Measurements from ENCODE around the gene MPRIP.

Gene MPRIP

GRCh38 chr17:17032131-17032692 lies 10.0 kb upstream of the MPRIP start:
- peak; percentile 45 to 61 for DNase-seq

GRCh38 chr17:17033466-17033865 lies 8.8 kb upstream of the MPRIP start:
- no peak for DNase-seq

GRCh38 chr17:17034026-17034425 lies 8.2 kb upstream of the MPRIP start:
- no peak for DNase-seq

DNA sequence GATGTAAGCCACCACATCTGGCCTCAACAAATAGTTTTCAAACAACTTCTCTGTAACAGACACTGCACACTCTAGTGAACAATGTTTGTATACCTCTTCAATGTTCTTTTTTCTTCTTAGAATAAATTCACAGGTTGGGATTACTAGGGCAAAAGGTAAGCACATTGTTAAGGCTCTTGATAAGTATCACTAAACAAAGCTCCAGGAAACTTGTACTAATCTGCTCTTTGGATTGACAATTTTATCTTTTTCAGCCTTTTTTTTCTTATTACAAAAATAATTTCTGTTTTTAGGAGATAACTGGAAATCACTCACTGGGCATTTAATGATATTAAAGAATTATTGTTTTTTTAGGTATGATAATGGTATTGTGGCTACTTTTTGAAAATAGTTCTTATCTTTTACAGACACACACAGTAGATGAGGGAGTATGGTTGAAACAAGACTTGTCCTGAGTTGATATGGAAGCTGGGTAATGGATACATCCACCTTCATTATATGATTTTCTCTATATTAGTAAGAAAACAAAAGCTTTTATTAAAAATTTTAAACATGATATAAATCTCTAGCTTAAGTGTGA lies 7.7 kb upstream of the MPRIP start:
- no peak for DNase-seq

GRCh38 chr17:17035490-17035889 lies 6.8 kb upstream of the MPRIP start:
- no peak for DNase-seq

GRCh38 chr17:17035920-17036523 lies 6.2 kb upstream of the MPRIP start:
- no peak for DNase-seq

GRCh38 chr17:17036524-17036998 lies 5.7 kb upstream of the MPRIP start:
- no peak for DNase-seq

- no peak for DNase-seq
These were observed 2.3 kb upstream of the MPRIP start for GRCh38 chr17:17039911-17040310.

- DNase-seq, result peak in 1 of 2 donors; percentile 39
These were observed 1.2 kb upstream of the MPRIP start for GRCh38 chr17:17041018-17041521.

- DNase-seq, result peak; percentile 95 to 98
These were observed 480 bp upstream of the MPRIP start for GRCh38 chr17:17041571-17042383.

GRCh38 chr17:17042851-17043460 lies 699 bp downstream of the MPRIP start:
- DNase-seq, result no peak

- no peak for DNase-seq
These were observed 1.4 kb downstream of the MPRIP start for GRCh38 chr17:17043461-17044271.

GRCh38 chr17:17044846-17045561 lies 2.7 kb downstream of the MPRIP start:
- peak in 1 of 2 donors; percentile 18 for DNase-seq

GRCh38 chr17:17048106-17048505 lies 5.8 kb downstream of the MPRIP start:
- DNase-seq, result no peak

DNA sequence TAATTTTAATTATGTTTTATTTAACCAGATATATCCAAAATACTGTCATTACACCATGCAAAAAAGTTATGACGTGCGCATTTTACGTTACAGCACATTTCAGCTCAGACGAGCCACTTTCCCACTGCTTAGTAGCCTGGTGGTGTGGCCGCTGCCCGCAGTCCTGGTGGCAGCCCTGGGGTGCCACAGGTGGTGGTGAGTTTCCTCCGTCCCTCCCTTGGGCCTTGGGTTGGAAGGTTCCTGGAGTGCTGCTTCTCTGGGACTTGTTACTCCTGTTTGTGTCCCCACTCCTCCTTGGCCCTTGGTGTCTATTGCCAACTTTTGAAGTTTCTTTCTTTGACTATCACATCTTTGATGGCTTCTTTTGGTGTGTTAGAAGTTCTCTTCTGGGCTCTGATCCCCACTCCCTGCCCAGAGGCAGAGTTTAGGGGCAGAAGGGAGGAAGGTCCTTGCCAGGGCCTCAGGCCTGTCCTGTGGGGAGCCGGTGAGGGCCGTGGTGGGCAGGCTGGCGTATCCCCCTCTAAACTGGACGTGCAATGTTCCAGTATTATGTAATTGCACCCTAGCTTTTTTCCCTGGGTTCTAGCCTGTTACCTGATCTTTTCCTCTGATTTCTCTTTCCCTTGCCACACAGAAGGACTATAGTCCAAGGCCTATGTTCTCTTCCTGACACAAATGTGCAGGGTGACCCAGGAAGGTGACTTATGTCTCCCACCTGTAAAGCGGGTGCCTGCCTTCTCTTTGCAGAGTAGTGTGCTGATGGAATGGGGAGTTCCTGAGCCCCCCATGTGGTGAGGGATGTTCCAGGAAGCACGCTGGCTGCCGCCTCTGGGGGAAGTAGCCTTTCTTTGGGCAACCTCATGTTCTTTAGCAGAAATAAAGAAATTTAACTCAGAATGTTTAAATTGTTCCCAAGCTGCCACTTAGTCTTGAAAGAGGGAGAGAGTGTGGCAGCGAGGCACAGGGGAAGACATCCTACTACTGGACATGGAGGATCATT lies 8.4 kb downstream of the MPRIP start:
- no peak for DNase-seq

DNA sequence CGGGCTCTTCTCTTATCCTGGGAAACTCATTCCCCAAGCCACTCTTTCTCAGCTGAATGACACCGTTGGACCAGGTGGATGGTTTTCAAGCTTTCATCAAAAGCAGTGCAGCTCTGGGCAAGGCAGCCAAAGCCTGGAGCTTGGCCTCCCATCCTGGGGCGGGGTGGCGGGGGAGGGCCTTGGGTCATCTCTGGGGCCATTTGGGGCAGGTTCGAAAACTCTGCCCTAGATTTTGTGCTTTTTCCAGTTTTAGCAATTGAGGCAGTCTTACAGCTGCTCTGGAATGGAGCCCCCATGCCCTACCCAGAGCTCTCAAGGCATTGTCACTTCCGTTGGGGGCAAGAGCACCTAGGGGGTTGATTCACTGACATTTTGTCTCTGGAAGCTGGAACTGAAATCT lies 9.1 kb downstream of the MPRIP start:
- DNase-seq, result no peak

- no peak for DNase-seq
These were observed 9.7 kb downstream of the MPRIP start for GRCh38 chr17:17051791-17052461.

- DNase-seq, result no peak
These were observed 10.4 kb downstream of the MPRIP start for GRCh38 chr17:17052462-17053221.
